Measurements from ENCODE around the gene SUPV3L1.

The SUPV3L1 gene

DNA sequence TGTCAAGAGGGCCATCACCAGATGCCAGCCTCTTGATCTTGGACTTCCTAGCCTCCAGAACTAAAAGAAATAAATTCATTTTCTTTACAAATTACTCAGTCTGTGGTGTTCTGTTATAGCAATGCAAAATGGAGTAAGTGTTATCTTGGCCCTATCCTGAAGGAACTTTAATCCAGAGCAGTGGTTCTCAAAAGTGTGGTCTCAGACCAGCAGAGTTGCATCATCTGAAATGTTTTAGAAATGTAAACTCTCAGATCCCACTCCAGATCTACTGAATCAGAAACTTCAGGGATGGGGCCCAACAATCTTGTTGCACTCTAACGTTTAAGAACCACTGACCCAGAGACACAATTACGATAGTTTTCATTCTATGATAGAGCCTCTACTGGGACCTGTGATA is 3.2 kb upstream of the SUPV3L1 start:
- TF ChIP-seq SUZ12 (IDR thresholded peaks at IDR 0.05; ENCODE audit: extremely low read depth, insufficient read depth, insufficient read length) (no peak), ZNF274 (IDR thresholded peaks at IDR 0.05; ENCODE audit: low read depth, low read length) (no peak), YY1 (IDR thresholded peaks at IDR 0.05; ENCODE audit: insufficient read depth, insufficient read length) (no peak)
- Histone ChIP-seq H3K9me3 (ENCODE audit: insufficient read depth, low read length) (no peaks in the 10 kb centered on the region), H3K4me1 (ENCODE audit: insufficient read depth, insufficient read length) (no peaks in the 10 kb centered on the region), H3K36me3 (ENCODE audit: insufficient read depth, insufficient read length, low read length) (peaks cover 3% of the 10 kb centered on the region), H3K27me3 (ENCODE audit: insufficient read depth, insufficient read length) (no peaks in the 10 kb centered on the region), H3K4me3 (ENCODE audit: insufficient read length, low read depth) (no peak overlapping the region), H3K9ac (ENCODE audit: insufficient read length, low read depth) (no peak overlapping the region)
- no peak for DNase-seq (ENCODE audit: low read depth, low spot score)

DNA sequence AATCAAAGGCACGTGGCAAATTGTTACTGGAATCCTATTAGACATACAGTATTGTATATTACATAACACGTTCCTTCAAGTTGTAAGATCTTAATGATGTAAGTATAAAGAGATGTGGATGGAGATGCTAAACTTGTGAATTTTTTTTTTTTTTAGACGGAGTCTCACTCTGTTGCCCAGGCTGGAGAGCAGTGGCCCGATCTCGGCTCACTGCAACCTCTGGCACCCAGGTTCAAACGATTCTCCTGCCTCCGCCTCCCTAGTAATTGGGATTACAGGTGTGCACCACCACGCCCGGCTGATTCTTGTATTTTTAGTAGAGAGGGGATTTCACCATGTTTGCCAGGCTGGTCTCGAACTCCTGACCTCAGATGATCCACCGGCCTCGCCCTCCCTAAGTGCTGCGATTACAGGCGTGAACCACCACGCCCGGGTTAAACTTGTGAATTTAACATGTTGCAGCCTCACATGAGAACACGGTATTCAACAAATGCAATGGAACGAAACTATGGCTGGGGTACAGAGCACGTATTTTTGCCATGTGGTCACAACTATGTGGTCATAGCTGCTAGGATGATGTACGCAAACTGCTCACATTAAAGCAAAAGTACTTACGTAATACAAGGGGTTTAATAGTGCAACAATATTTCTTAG is 818 bp upstream of the SUPV3L1 start:
- H3K27me3 ChIP-seq (ENCODE audit: insufficient read depth, insufficient read length) = no peaks in the 10 kb centered on the region

DNA sequence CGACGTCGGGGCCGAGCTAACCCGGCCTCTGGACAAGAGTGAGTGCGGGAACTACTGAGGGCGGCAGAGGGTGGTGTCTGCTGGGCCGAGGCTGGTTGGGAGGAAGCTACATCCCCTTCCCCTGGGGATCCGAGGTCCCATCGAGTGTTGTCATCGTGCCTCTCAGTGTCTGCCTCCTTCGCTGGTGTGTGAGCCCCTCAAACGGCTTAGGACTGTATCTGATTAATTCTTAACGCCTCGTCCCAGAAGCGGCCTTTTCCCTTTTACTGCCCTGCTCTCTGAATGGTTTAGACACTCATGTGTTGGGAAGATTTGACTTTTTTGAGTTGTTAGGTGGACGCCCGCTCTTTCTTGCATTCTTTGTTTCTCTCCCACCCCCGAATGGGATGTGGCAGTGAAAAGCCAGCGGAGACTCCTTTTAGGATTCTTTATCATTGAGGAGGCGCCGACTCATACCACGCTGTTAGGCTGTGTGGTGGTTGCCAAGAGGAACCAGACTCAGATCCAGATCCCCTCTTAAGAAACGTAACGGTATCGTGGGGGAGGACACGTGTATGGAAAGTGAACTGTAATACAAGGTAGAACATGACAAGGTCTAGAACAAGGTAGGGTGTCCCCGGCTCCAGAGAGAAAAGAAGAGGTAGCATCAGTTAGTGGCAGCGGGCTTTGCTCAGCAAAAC is 631 bp downstream of the SUPV3L1 start:
- no peaks in the 10 kb centered on the region for H3K27me3 ChIP-seq (ENCODE audit: insufficient read depth, insufficient read length)
- peak overlapping the region; percentile 98 for H3K4me3 ChIP-seq (ENCODE audit: insufficient read length, low read depth)
- peaks cover 22% of the 10 kb centered on the region for H3K36me3 ChIP-seq (ENCODE audit: insufficient read depth, insufficient read length, low read length)
- no peaks in the 10 kb centered on the region for H3K9me3 ChIP-seq (ENCODE audit: insufficient read depth, low read length)
- DNase-seq (ENCODE audit: low read depth, low spot score) = no peak
- H3K9ac ChIP-seq (ENCODE audit: insufficient read length, low read depth) = peak overlapping the region; percentile 93
- no peaks in the 10 kb centered on the region for H3K4me1 ChIP-seq (ENCODE audit: insufficient read depth, insufficient read length)
- no peak for TF ChIP-seq SUZ12 (IDR thresholded peaks at IDR 0.05; ENCODE audit: extremely low read depth, insufficient read depth, insufficient read length)

More for the DNA sequence above, 818 bp upstream of the SUPV3L1 start:
- DNase-seq (ENCODE audit: low read depth, low spot score) = no peak
- no peaks in the 10 kb centered on the region for H3K4me1 ChIP-seq (ENCODE audit: insufficient read depth, insufficient read length)
- peak overlapping the region; percentile 98 for H3K4me3 ChIP-seq (ENCODE audit: insufficient read length, low read depth)
- H3K9me3 ChIP-seq (ENCODE audit: insufficient read depth, low read length) = no peaks in the 10 kb centered on the region
- H3K36me3 ChIP-seq (ENCODE audit: insufficient read depth, insufficient read length, low read length) = peaks cover 20% of the 10 kb centered on the region
- H3K9ac ChIP-seq (ENCODE audit: insufficient read length, low read depth) = peak overlapping the region; percentile 93
- TF ChIP-seq ZNF274 (IDR thresholded peaks at IDR 0.05; ENCODE audit: low read depth, low read length) = no peak
- TF ChIP-seq SUZ12 (IDR thresholded peaks at IDR 0.05; ENCODE audit: extremely low read depth, insufficient read depth, insufficient read length) = no peak
- no peak for TF ChIP-seq YY1 (IDR thresholded peaks at IDR 0.05; ENCODE audit: insufficient read depth, insufficient read length)

DNA sequence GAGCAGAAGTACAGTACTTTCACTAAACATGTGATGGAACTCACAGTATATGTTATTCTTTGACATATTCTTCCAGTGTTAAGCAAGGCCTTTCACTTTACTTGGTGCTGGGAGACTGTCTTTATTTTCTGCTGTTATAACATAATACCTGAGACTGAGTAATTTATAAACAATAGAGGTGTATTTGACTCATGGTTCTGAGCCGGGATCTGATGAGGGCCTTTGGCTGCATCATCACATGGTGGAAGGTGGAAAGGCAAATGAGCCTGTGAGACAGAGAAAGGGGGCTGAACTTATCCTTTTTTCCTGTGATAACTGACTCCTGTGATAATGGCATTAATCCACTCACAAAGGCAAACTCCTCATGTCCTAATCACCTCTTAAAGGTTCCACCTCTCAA is 1.4 kb downstream of the SUPV3L1 start:
- no peaks in the 10 kb centered on the region for H3K9me3 ChIP-seq (ENCODE audit: insufficient read depth, low read length)
- TF ChIP-seq YY1 (IDR thresholded peaks at IDR 0.05; ENCODE audit: insufficient read depth, insufficient read length) = no peak
- TF ChIP-seq ZNF274 (IDR thresholded peaks at IDR 0.05; ENCODE audit: low read depth, low read length) = no peak
- no peak for TF ChIP-seq SUZ12 (IDR thresholded peaks at IDR 0.05; ENCODE audit: extremely low read depth, insufficient read depth, insufficient read length)
- no peak for DNase-seq (ENCODE audit: low read depth, low spot score)
- H3K27me3 ChIP-seq (ENCODE audit: insufficient read depth, insufficient read length) = no peaks in the 10 kb centered on the region
- H3K9ac ChIP-seq (ENCODE audit: insufficient read length, low read depth) = no peak overlapping the region
- H3K4me3 ChIP-seq (ENCODE audit: insufficient read length, low read depth) = no peak overlapping the region
- H3K36me3 ChIP-seq (ENCODE audit: insufficient read depth, insufficient read length, low read length) = peaks cover 26% of the 10 kb centered on the region
- no peaks in the 10 kb centered on the region for H3K4me1 ChIP-seq (ENCODE audit: insufficient read depth, insufficient read length)

- H3K36me3 ChIP-seq (ENCODE audit: insufficient read depth, insufficient read length, low read length) = peaks cover 32% of the 10 kb centered on the region
- DNase-seq (ENCODE audit: low read depth, low spot score) = no peak
- no peak overlapping the region for H3K9ac ChIP-seq (ENCODE audit: insufficient read length, low read depth)
- H3K4me3 ChIP-seq (ENCODE audit: insufficient read length, low read depth) = no peak overlapping the region
- TF ChIP-seq SUZ12 (IDR thresholded peaks at IDR 0.05; ENCODE audit: extremely low read depth, insufficient read depth, insufficient read length) = no peak
- H3K9me3 ChIP-seq (ENCODE audit: insufficient read depth, low read length) = no peaks in the 10 kb centered on the region
- H3K27me3 ChIP-seq (ENCODE audit: insufficient read depth, insufficient read length) = no peaks in the 10 kb centered on the region
- no peaks in the 10 kb centered on the region for H3K4me1 ChIP-seq (ENCODE audit: insufficient read depth, insufficient read length)
Measured at GRCh38 chr10:69182005-69182404, 2.0 kb downstream of the SUPV3L1 start.

DNA sequence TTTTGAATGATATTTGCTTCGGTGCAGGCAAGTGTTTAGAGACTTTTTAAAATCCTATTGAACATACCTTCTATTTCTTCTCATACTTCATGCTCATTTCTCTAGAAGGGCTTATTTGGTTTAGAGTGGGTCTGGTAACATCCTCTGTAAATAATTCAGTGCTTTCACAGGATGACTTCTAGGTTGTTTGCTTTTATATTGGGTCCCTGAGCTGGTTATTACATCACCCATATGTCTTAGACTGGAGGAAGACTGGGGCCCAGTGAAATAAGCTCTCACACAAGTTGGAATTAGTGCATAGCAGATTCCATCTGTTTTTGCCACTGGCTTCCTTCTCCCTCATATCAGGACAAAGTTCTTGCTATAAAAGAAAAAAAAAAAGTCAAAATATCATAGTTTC is 6.5 kb downstream of the SUPV3L1 start:
- TF ChIP-seq YY1 (IDR thresholded peaks at IDR 0.05; ENCODE audit: insufficient read depth, insufficient read length) (no peak), ZNF274 (IDR thresholded peaks at IDR 0.05; ENCODE audit: low read depth, low read length) (no peak), SUZ12 (IDR thresholded peaks at IDR 0.05; ENCODE audit: extremely low read depth, insufficient read depth, insufficient read length) (no peak)

DNA sequence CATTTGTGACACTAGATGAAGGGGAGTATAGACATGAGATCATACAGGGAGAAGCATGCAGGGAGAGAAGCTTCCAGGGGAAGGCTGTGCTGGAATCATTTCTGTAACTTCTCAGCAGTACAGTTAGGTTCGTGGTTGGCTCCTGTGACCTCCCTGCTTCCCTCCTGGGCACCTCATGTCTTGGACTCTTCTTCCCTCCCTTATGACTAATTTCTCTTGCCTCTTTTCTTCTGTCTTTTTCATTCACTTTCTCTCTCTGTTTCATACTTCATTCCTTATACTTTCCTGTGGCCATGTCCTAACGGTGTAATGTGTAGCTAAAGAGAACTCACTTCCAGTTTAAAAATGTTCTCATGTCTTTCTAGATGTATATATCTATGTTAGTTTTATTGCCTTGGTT is 21.0 kb downstream of the SUPV3L1 start:
- no peaks in the 10 kb centered on the region for H3K27me3 ChIP-seq (ENCODE audit: insufficient read depth, insufficient read length)
- no peak for DNase-seq (ENCODE audit: low read depth, low spot score)
- no peak overlapping the region for H3K4me3 ChIP-seq (ENCODE audit: insufficient read length, low read depth)
- H3K4me1 ChIP-seq (ENCODE audit: insufficient read depth, insufficient read length) = no peaks in the 10 kb centered on the region
- H3K9ac ChIP-seq (ENCODE audit: insufficient read length, low read depth) = no peak overlapping the region
- TF ChIP-seq SUZ12 (IDR thresholded peaks at IDR 0.05; ENCODE audit: extremely low read depth, insufficient read depth, insufficient read length) (no peak), ZNF274 (IDR thresholded peaks at IDR 0.05; ENCODE audit: low read depth, low read length) (no peak), YY1 (IDR thresholded peaks at IDR 0.05; ENCODE audit: insufficient read depth, insufficient read length) (no peak)
- peaks cover 53% of the 10 kb centered on the region for H3K36me3 ChIP-seq (ENCODE audit: insufficient read depth, insufficient read length, low read length)
- no peaks in the 10 kb centered on the region for H3K9me3 ChIP-seq (ENCODE audit: insufficient read depth, low read length)

More for the DNA sequence above, 6.5 kb downstream of the SUPV3L1 start:
- Histone ChIP-seq H3K9me3 (ENCODE audit: insufficient read depth, low read length) (no peaks in the 10 kb centered on the region), H3K36me3 (ENCODE audit: insufficient read depth, insufficient read length, low read length) (peaks cover 59% of the 10 kb centered on the region), H3K4me1 (ENCODE audit: insufficient read depth, insufficient read length) (no peaks in the 10 kb centered on the region), H3K4me3 (ENCODE audit: insufficient read length, low read depth) (no peak overlapping the region), H3K27me3 (ENCODE audit: insufficient read depth, insufficient read length) (no peaks in the 10 kb centered on the region), H3K9ac (ENCODE audit: insufficient read length, low read depth) (no peak overlapping the region)
- no peak for DNase-seq (ENCODE audit: low read depth, low spot score)

Data from NT2/D1 (cell line).